HCT116 (cell line): Measurements from ENCODE around the gene TPD52L1. TPM values are rescaled to one million over a fixed set of nuclear protein-coding genes. Genes with fewer than 3 reads are reported as not detected.

Source experiments
- ATAC-seq: fragments of 200-7000 bp; cut with Tn5 transposase; 2 replicates; pipeline ENCODE4 v1.9.1; 2020; ENCODE audit warnings: mild to moderate bottlenecking, moderate library complexity
- BruUV-seq: library from RNA; stranded (reverse); fragments of 400-500 nt; replicated peaks from 2 replicates; lab custom pipeline; 2021; lab: Mats Ljungman, UMichigan
- CTCF ChIA-PET: fragments of 300-600 bp; sonication (Branson Sonifier 250); formaldehyde crosslinking; loops from one replicate; lab custom pipeline; 2021; ENCODE audit warnings: antibody characterized with exemption; lab: Charles Lee
- POLR2A ChIA-PET: fragments of 300-600, 350-600 bp; sonication (Branson Sonifier 250); formaldehyde crosslinking; loops from one replicate; lab custom pipeline; 2021; ENCODE audit warnings: antibody characterized with exemption; lab: Charles Lee
- RAD21 ChIA-PET, 2 experiments: fragments of 300-600 bp; sonication (Branson Sonifier 250); formaldehyde crosslinking; loops; one replicate each; lab custom pipeline; 2023; ENCODE audit warnings: low total read pairs in 2 of 2; ENCODE audit not compliant: uncharacterized antibody in 2 of 2, unreplicated experiment in 2 of 2, low non-redundant PET in 1 of 2; lab: Charles Lee
- DNase-seq: peaks from one replicate; pipeline ENCODE4 v3.0.0-alpha.2; 2010; ENCODE audit warnings: low read depth, low spot score
- H2AFZ ChIP-seq: fragments of 200-600 bp; shearing (Covaris generic), sonication (generic); 2 replicates; pipeline ENCODE4 v1.6.1; 2017; ENCODE audit warnings: low read depth, mixed run types, mixed read lengths, antibody characterized with exemption, low read length; ENCODE audit not compliant: poor library complexity, severe bottlenecking
- H3K27ac ChIP-seq: 2 replicates; pipeline ENCODE4 v1.5.1; 2012; ENCODE audit warnings: low read depth, low read length
- H3K27me3 ChIP-seq: fragments of 200-600 bp; sonication (generic); 2 replicates; pipeline ENCODE4 v1.6.1; 2016; ENCODE audit warnings: mixed run types, low read length, mixed read lengths; ENCODE audit not compliant: insufficient read depth
- H3K36me3 ChIP-seq, 2 experiments: fragments of 200-500 bp in 1 of 2; fragments of 200-600 bp in 1 of 2; sonication (Bioruptor generic) in 1 of 2; sonication (generic) in 1 of 2; 2 replicates each; pipeline versions ENCODE4 v1.5.1 to v1.6.1; 2014 to 2016; ENCODE audit warnings: low read length in 2 of 2, inconsistent platforms in 1 of 2, mixed read lengths in 1 of 2, mixed run types in 1 of 2; ENCODE audit not compliant: insufficient read depth in 2 of 2, control insufficient read depth in 1 of 2
- H3K4me1 ChIP-seq, 2 experiments: fragments of 200-600 bp in 1 of 2; sonication (generic) in 1 of 2; 2 replicates each; pipeline versions ENCODE4 v1.5.1 to v1.6.1; 2012 to 2017; ENCODE audit warnings: low read length in 2 of 2, inconsistent platforms in 1 of 2, mild to moderate bottlenecking in 1 of 2, mixed read lengths in 1 of 2, mixed run types in 1 of 2, moderate library complexity in 1 of 2; ENCODE audit not compliant: insufficient read depth in 2 of 2, control insufficient read depth in 1 of 2
- H3K4me2 ChIP-seq: fragments of 200-600 bp; sonication (generic); 2 replicates; pipeline ENCODE4 v1.6.1; 2017; ENCODE audit warnings: mixed run types, low read length, mixed read lengths
- H3K4me3 ChIP-seq, 2 experiments: fragments of 200-600 bp in 1 of 2; sonication (generic) in 1 of 2; replicated peaks in 1 of 2; 2 replicates each; pipeline ENCODE4 v1.5.1; 2011 to 2016; ENCODE audit warnings: low read length in 2 of 2, control low read depth in 1 of 2, low read depth in 1 of 2, mild to moderate bottlenecking in 1 of 2, mixed read lengths in 1 of 2, mixed run types in 1 of 2
- H3K79me2 ChIP-seq: fragments of 200-600 bp; sonication (generic); 2 replicates; pipeline ENCODE4 v1.6.1; 2017; ENCODE audit warnings: mild to moderate bottlenecking, mixed run types, low read length, moderate library complexity, mixed read lengths; ENCODE audit not compliant: insufficient read depth
- H3K9ac ChIP-seq: fragments of 200-600 bp; sonication (generic); 2 replicates; pipeline ENCODE4 v1.6.1; 2016; ENCODE audit warnings: low read length, mixed read lengths
- H3K9me2 ChIP-seq: fragments of 200-600 bp; sonication (generic), shearing (Covaris generic); 2 replicates; pipeline ENCODE4 v1.6.1; 2017; ENCODE audit warnings: mixed run types, mild to moderate bottlenecking, moderate library complexity; ENCODE audit not compliant: insufficient read depth
- H3K9me3 ChIP-seq, 2 experiments: fragments of 200-500 bp in 1 of 2; fragments of 200-600 bp in 1 of 2; sonication (Bioruptor generic) in 1 of 2; sonication (generic) in 1 of 2; 2 replicates each; pipeline ENCODE4 v1.6.1; 2014 to 2017; ENCODE audit warnings: low read length in 2 of 2, mixed read lengths in 2 of 2, inconsistent platforms in 1 of 2, low read depth in 1 of 2, mild to moderate bottlenecking in 1 of 2, mixed run types in 1 of 2, moderate library complexity in 1 of 2; ENCODE audit not compliant: control insufficient read depth in 1 of 2, insufficient read depth in 1 of 2
- H4K20me1 ChIP-seq: fragments of 200-600 bp; sonication (generic), shearing (Covaris generic); 2 replicates; pipeline ENCODE4 v1.6.1; 2017; ENCODE audit warnings: mixed run types, mild to moderate bottlenecking, moderate library complexity; ENCODE audit not compliant: insufficient read depth
- EGR1 ChIP-seq: IDR thresholded peaks from 2 replicates; pipeline ENCODE4 v1.6.1; 2012; ENCODE audit warnings: low read depth
- EZH2 ChIP-seq: fragments of 200-600 bp; sonication (generic); IDR thresholded peaks from 2 replicates; pipeline ENCODE4 v1.6.1; 2017; ENCODE audit warnings: antibody characterized with exemption, mixed run types
- EZH2phosphoT487 ChIP-seq: fragments of 200-600 bp; IDR thresholded peaks from 2 replicates; pipeline ENCODE4 v1.6.1; 2018; ENCODE audit warnings: antibody characterized with exemption, borderline replicate concordance
- JUND ChIP-seq: IDR thresholded peaks from 2 replicates; pipeline ENCODE4 v1.6.1; 2012
- POLR2A ChIP-seq: IDR thresholded peaks from 2 replicates; pipeline ENCODE4 v1.7.0; 2011; ENCODE audit warnings: borderline replicate concordance; ENCODE audit not compliant: insufficient read depth, insufficient read length; ENCODE audit errors: extremely low read depth
- POLR2AphosphoS5 ChIP-seq: IDR thresholded peaks from 2 replicates; pipeline ENCODE4 v1.6.1; 2011; ENCODE audit warnings: mild to moderate bottlenecking, low read depth, low read length, moderate library complexity
- RAD21 ChIP-seq: IDR thresholded peaks from 2 replicates; pipeline ENCODE4 v1.6.1; 2012; ENCODE audit warnings: low read depth, mild to moderate bottlenecking
- SRF ChIP-seq: IDR thresholded peaks from 2 replicates; pipeline ENCODE4 v1.6.1; 2012; ENCODE audit warnings: low read depth
- TCF7L2 ChIP-seq: IDR thresholded peaks from 2 replicates; pipeline ENCODE4 v1.7.0; 2011; ENCODE audit warnings: borderline replicate concordance, inconsistent platforms; ENCODE audit not compliant: insufficient read depth, insufficient read length; ENCODE audit errors: extremely low read depth
- YY1 ChIP-seq: IDR thresholded peaks from 2 replicates; pipeline ENCODE4 v1.6.1; 2011; ENCODE audit warnings: low read length, low read depth, moderate library complexity, mild to moderate bottlenecking; ENCODE audit not compliant: insufficient replicate concordance; ENCODE audit errors: extremely low read depth
- ZFX ChIP-seq: fragments of 450-650 bp; IDR thresholded peaks from 2 replicates; pipeline ENCODE4 v1.6.1; 2017
- ZNF274 ChIP-seq: fragments of 200-500 bp; sonication (Bioruptor generic); IDR thresholded peaks from 2 replicates; pipeline ENCODE4 v1.6.1; 2014; ENCODE audit warnings: mild to moderate bottlenecking, low read depth, low read length, inconsistent platforms
- intact Hi-C: fragments of 100-400 bp; cut with micrococcal nuclease; formaldehyde crosslinking; loops from 2 replicates; pipeline ENCODE4 v1.10.0; 2022
- total RNA-seq: library from RNA; stranded (reverse); gene quantifications from one replicate; pipeline ENCODE4 v1.2.1, GENCODE V29; 2021; ENCODE audit not compliant: unreplicated experiment
- TF ChIP-seq, protein P1 (sequence below): IDR thresholded peaks from 2 replicates; pipeline ENCODE4 v1.6.1; 2012; ENCODE audit warnings: low read depth
- TF ChIP-seq, protein P2 (sequence below): IDR thresholded peaks from 2 replicates; pipeline ENCODE4 v1.6.1; 2011; ENCODE audit warnings: mild to moderate bottlenecking, low read length, moderate library complexity; ENCODE audit not compliant: insufficient replicate concordance; ENCODE audit errors: extremely low read depth

TPD52L1 gene
- total RNA-seq, 1 experiment from 2014 or later: 64.1 TPM

DNA sequence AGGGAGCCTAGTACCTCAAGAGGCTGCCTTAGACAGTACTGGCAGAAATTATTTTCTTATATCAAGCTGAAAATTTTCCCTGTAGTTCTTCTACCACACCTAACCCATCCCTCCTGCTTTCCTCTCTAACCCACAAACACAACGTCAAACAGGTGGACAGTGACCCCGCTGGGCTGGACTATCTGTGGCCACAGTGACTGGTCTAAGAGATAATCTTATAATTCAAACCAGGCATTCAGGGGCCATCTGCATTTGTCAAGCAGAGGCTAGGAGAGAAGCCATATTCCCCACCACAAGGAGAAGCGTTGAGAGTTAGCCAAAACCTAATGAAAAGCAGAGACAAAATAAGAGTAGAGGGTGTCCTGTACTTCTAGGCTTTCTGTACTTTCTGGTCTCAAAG, 140.0 kb downstream of the TPD52L1 start:
- ATAC-seq: no peak

More for the DNA sequence above, 140.0 kb downstream of the TPD52L1 start:
- ChIA-PET POLR2A (no interaction called here), RAD21 (no interaction called here), CTCF (no interaction called here)
- DNase-seq: no peak
- intact Hi-C loops: no loop called here
- Histone ChIP-seq H2AFZ (no peak overlapping the region), H3K27me3 (no peaks in the 10 kb centered on the region), H3K4me3 (no peak overlapping the region), H3K4me2 (no peak overlapping the region), H3K4me1 (no peaks in the 10 kb centered on the region), H3K9me3 (no peaks in the 10 kb centered on the region), H3K36me3 (peaks cover 43 to 64% of the 10 kb centered on the region in 2 experiments), H3K27ac (no peak overlapping the region), H3K9me2 (no peaks in the 10 kb centered on the region), H3K79me2 (peaks cover 54% of the 10 kb centered on the region), H4K20me1 (peaks cover 3% of the 10 kb centered on the region; the same call in 1 of the 2 replicates), H3K9ac (no peak overlapping the region)
- BruUV-seq: no TSS peak
- TF ChIP-seq YY1 (no peak), TCF7L2 (no peak), EZH2phosphoT487 (no peak), ZNF274 (no peak), ZFX (no peak), RAD21 (no peak), EGR1 (no peak), SRF (no peak), POLR2AphosphoS5 (no peak), JUND (no peak), POLR2A (no peak), EZH2 (no peak)
- TF ChIP-seq, protein P1, sequence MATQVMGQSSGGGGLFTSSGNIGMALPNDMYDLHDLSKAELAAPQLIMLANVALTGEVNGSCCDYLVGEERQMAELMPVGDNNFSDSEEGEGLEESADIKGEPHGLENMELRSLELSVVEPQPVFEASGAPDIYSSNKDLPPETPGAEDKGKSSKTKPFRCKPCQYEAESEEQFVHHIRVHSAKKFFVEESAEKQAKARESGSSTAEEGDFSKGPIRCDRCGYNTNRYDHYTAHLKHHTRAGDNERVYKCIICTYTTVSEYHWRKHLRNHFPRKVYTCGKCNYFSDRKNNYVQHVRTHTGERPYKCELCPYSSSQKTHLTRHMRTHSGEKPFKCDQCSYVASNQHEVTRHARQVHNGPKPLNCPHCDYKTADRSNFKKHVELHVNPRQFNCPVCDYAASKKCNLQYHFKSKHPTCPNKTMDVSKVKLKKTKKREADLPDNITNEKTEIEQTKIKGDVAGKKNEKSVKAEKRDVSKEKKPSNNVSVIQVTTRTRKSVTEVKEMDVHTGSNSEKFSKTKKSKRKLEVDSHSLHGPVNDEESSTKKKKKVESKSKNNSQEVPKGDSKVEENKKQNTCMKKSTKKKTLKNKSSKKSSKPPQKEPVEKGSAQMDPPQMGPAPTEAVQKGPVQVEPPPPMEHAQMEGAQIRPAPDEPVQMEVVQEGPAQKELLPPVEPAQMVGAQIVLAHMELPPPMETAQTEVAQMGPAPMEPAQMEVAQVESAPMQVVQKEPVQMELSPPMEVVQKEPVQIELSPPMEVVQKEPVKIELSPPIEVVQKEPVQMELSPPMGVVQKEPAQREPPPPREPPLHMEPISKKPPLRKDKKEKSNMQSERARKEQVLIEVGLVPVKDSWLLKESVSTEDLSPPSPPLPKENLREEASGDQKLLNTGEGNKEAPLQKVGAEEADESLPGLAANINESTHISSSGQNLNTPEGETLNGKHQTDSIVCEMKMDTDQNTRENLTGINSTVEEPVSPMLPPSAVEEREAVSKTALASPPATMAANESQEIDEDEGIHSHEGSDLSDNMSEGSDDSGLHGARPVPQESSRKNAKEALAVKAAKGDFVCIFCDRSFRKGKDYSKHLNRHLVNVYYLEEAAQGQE: no peak
- TF ChIP-seq, protein P2, sequence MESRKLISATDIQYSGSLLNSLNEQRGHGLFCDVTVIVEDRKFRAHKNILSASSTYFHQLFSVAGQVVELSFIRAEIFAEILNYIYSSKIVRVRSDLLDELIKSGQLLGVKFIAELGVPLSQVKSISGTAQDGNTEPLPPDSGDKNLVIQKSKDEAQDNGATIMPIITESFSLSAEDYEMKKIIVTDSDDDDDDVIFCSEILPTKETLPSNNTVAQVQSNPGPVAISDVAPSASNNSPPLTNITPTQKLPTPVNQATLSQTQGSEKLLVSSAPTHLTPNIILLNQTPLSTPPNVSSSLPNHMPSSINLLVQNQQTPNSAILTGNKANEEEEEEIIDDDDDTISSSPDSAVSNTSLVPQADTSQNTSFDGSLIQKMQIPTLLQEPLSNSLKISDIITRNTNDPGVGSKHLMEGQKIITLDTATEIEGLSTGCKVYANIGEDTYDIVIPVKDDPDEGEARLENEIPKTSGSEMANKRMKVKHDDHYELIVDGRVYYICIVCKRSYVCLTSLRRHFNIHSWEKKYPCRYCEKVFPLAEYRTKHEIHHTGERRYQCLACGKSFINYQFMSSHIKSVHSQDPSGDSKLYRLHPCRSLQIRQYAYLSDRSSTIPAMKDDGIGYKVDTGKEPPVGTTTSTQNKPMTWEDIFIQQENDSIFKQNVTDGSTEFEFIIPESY: no peak
